ENCODE measurements around the gene KRT78. TPM values are rescaled to one million over a fixed set of nuclear protein-coding genes. Genes with fewer than 3 reads are reported as not detected.

Gene KRT78
- total and polyA plus RNA-seq, 9 of the 15 experiments (the other 6 are each of a cell fraction or from before 2014, with no cell fraction given), result not detected

- TF ChIP-seq, protein P1, sequence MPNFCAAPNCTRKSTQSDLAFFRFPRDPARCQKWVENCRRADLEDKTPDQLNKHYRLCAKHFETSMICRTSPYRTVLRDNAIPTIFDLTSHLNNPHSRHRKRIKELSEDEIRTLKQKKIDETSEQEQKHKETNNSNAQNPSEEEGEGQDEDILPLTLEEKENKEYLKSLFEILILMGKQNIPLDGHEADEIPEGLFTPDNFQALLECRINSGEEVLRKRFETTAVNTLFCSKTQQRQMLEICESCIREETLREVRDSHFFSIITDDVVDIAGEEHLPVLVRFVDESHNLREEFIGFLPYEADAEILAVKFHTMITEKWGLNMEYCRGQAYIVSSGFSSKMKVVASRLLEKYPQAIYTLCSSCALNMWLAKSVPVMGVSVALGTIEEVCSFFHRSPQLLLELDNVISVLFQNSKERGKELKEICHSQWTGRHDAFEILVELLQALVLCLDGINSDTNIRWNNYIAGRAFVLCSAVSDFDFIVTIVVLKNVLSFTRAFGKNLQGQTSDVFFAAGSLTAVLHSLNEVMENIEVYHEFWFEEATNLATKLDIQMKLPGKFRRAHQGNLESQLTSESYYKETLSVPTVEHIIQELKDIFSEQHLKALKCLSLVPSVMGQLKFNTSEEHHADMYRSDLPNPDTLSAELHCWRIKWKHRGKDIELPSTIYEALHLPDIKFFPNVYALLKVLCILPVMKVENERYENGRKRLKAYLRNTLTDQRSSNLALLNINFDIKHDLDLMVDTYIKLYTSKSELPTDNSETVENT (CRISPR knock-in tag; IDR thresholded peaks at IDR 0.05), result no peak
- TF ChIP-seq, protein P2, sequence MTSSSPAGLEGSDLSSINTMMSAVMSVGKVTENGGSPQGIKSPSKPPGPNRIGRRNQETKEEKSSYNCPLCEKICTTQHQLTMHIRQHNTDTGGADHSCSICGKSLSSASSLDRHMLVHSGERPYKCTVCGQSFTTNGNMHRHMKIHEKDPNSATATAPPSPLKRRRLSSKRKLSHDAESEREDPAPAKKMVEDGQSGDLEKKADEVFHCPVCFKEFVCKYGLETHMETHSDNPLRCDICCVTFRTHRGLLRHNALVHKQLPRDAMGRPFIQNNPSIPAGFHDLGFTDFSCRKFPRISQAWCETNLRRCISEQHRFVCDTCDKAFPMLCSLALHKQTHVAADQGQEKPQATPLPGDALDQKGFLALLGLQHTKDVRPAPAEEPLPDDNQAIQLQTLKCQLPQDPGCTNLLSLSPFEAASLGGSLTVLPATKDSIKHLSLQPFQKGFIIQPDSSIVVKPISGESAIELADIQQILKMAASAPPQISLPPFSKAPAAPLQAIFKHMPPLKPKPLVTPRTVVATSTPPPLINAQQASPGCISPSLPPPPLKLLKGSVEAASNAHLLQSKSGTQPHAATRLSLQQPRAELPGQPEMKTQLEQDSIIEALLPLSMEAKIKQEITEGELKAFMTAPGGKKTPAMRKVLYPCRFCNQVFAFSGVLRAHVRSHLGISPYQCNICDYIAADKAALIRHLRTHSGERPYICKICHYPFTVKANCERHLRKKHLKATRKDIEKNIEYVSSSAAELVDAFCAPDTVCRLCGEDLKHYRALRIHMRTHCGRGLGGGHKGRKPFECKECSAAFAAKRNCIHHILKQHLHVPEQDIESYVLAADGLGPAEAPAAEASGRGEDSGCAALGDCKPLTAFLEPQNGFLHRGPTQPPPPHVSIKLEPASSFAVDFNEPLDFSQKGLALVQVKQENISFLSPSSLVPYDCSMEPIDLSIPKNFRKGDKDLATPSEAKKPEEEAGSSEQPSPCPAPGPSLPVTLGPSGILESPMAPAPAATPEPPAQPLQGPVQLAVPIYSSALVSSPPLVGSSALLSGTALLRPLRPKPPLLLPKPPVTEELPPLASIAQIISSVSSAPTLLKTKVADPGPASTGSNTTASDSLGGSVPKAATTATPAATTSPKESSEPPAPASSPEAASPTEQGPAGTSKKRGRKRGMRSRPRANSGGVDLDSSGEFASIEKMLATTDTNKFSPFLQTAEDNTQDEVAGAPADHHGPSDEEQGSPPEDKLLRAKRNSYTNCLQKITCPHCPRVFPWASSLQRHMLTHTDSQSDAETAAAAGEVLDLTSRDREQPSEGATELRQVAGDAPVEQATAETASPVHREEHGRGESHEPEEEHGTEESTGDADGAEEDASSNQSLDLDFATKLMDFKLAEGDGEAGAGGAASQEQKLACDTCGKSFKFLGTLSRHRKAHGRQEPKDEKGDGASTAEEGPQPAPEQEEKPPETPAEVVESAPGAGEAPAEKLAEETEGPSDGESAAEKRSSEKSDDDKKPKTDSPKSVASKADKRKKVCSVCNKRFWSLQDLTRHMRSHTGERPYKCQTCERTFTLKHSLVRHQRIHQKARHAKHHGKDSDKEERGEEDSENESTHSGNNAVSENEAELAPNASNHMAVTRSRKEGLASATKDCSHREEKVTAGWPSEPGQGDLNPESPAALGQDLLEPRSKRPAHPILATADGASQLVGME (CRISPR knock-in tag; IDR thresholded peaks at IDR 0.05), result 0 out of 2 replicates have a peak, but pooled peaks have one; percentile 79
- TF ChIP-seq KDM5B (IDR thresholded peaks at IDR 0.05; ENCODE audit: insufficient replicate concordance, low read depth, low read length) (peak; percentile 18), ZBED1 (IDR thresholded peaks at IDR 0.05) (no peak), ADNP (tag; IDR thresholded peaks at IDR 0.05) (no peak), ZNF57 (CRISPR knock-in tag; IDR thresholded peaks at IDR 0.05) (no peak), DPF2 (IDR thresholded peaks at IDR 0.05) (peak; percentile 92), ZNF436 (CRISPR knock-in tag; IDR thresholded peaks at IDR 0.05) (no peak), ZNF239 (CRISPR knock-in tag; IDR thresholded peaks at IDR 0.05) (no peak), ZNF780A (CRISPR knock-in tag; IDR thresholded peaks at IDR 0.05) (no peak), FOXA1 (IDR thresholded peaks at IDR 0.05; ENCODE audit: borderline replicate concordance) (no peak), ZNF785 (CRISPR knock-in tag; IDR thresholded peaks at IDR 0.05) (no peak)
- TF ChIP-seq, protein P3, sequence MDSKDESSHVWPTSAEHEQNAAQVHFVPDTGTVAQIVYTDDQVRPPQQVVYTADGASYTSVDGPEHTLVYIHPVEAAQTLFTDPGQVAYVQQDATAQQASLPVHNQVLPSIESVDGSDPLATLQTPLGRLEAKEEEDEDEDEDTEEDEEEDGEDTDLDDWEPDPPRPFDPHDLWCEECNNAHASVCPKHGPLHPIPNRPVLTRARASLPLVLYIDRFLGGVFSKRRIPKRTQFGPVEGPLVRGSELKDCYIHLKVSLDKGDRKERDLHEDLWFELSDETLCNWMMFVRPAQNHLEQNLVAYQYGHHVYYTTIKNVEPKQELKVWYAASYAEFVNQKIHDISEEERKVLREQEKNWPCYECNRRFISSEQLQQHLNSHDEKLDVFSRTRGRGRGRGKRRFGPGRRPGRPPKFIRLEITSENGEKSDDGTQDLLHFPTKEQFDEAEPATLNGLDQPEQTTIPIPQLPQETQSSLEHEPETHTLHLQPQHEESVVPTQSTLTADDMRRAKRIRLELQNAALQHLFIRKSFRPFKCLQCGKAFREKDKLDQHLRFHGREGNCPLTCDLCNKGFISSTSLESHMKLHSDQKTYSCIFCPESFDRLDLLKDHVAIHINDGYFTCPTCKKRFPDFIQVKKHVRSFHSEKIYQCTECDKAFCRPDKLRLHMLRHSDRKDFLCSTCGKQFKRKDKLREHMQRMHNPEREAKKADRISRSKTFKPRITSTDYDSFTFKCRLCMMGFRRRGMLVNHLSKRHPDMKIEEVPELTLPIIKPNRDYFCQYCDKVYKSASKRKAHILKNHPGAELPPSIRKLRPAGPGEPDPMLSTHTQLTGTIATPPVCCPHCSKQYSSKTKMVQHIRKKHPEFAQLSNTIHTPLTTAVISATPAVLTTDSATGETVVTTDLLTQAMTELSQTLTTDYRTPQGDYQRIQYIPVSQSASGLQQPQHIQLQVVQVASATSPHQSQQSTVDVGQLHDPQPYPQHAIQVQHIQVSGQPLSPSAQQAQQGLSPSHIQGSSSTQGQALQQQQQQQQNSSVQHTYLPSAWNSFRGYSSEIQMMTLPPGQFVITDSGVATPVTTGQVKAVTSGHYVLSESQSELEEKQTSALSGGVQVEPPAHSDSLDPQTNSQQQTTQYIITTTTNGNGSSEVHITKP (IDR thresholded peaks at IDR 0.05; ENCODE audit: partially characterized antibody), result peak; percentile 96
- TF ChIP-seq, protein P4, sequence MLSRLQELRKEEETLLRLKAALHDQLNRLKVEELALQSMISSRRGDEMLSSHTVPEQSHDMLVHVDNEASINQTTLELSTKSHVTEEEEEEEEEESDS (CRISPR knock-in tag; IDR thresholded peaks at IDR 0.05), result no peak
Observed at GRCh38 chr12:52873832-52874572, 25.2 kb upstream of the KRT78 start (continued).

All from K562 (cell line).